Esophagus muscularis mucosa (tissue), 4 donors: ENCODE measurements around the gene ZNF436. TPM values are rescaled to one million over a fixed set of nuclear protein-coding genes. Genes with fewer than 3 reads are reported as not detected.

Experiments used
- DNase-seq: peaks from one replicate; pipeline ENCODE4 v3.0.0-alpha.2; 2017; ENCODE audit errors: extremely low spot score
- H3K27ac ChIP-seq, 4 donors: fragments of 200-600 bp; sonication (generic); replicated peaks in 1 of 4; 1 replicate in 3 of 4; 2 replicates in 1 of 4; pipeline ENCODE4 v1.5.1; 2016 to 2019; ENCODE audit warnings: mild to moderate bottlenecking in 1 of 4
- H3K27me3 ChIP-seq, 4 donors: fragments of 200-600 bp; sonication (generic); one replicate each; pipeline versions ENCODE4 v1.5.1 to v1.6.0; 2016 to 2019
- H3K36me3 ChIP-seq, 4 donors: fragments of 200-600 bp; sonication (generic); one replicate each; pipeline ENCODE4 v1.5.1; 2016 to 2019
- H3K4me1 ChIP-seq, 4 donors: fragments of 200-600 bp; sonication (generic); one replicate each; pipeline ENCODE4 v1.5.1; 2016 to 2019
- H3K4me3 ChIP-seq, 4 donors: fragments of 200-600 bp; sonication (generic); 1 replicate in 2 of 4; 2 replicates in 2 of 4; pipeline ENCODE4 v1.5.1; 2016 to 2019; ENCODE audit warnings: mild to moderate bottlenecking in 4 of 4, moderate library complexity in 1 of 4
- H3K9me3 ChIP-seq, 4 donors: fragments of 200-600 bp; sonication (generic); 1 replicate in 3 of 4; 2 replicates in 1 of 4; pipeline ENCODE4 v1.5.1; 2016 to 2019
- CTCF ChIP-seq, 3 experiments: fragments of 200-600 bp in 2 of 3; fragments of 450-650 bp in 1 of 3; sonication (generic) in 2 of 3; IDR thresholded peaks; one replicate each; pipeline ENCODE4 v1.5.1; 2017 to 2019; ENCODE audit warnings: antibody characterized with exemption in 3 of 3, mild to moderate bottlenecking in 2 of 3, moderate library complexity in 1 of 3
- EP300 ChIP-seq: sonication (generic); formaldehyde crosslinking; IDR thresholded peaks from one replicate; pipeline ENCODE4 v1.6.1; 2017; ENCODE audit warnings: antibody characterized with exemption
- POLR2A ChIP-seq: fragments of 450-650 bp; IDR thresholded peaks from one replicate; pipeline ENCODE4 v1.6.1; 2017; ENCODE audit warnings: antibody characterized with exemption, moderate library complexity, mild to moderate bottlenecking, low read depth
- POLR2AphosphoS5 ChIP-seq, 2 donors: sonication (generic); formaldehyde crosslinking; IDR thresholded peaks; one replicate each; pipeline ENCODE4 v1.6.1; 2017; ENCODE audit warnings: antibody characterized with exemption in 2 of 2
- WGBS: methylation state at CpG from one replicate; pipeline ENCODE4 v1.1.5; 2018; 5-methylcytosine and 5-hydroxymethylcytosine counted together
- intact Hi-C: fragments of 100-400 bp; cut with DNase I; formaldehyde crosslinking; loops from one replicate; pipeline ENCODE4 v1.15.1; 2023
- total RNA-seq, 4 donors: library from RNA; depleted of rRNA; stranded (reverse); fragments of >200 nt; gene quantifications; one replicate each; pipeline versions ENCODE4 v1.1.0 to v1.2.1, GENCODE V29; 2016

Gene ZNF436
- total RNA-seq, 4 donors from 2014 or later: 13.7 to 36.8 (median 16.4) TPM

- no peaks in the 10 kb centered on the region for H3K27me3 ChIP-seq
- peak overlapping the region in 3 of 4 donors; percentile 6 to 75 (median 49) for H3K27ac ChIP-seq
- intact Hi-C loops: loop anchor here (5.0 kb wide), 1 partner anchor 33 kb away; the partner anchor contains the start of gene ZNF436
- 87% methylated on average over 5 of the region's 5 CpGs for WGBS
- no peaks in the 10 kb centered on the region for H3K9me3 ChIP-seq
- DNase-seq: no peak
- TF ChIP-seq POLR2AphosphoS5 (IDR thresholded peaks at IDR 0.05): peak; percentile 20 to 48
- no peak for TF ChIP-seq EP300
- H3K4me3 ChIP-seq: no peak overlapping the region
- H3K36me3 ChIP-seq: peaks cover 0 to 38% (median 0%) of the 10 kb centered on the region in 4 donors
- peaks cover 33 to 52% (median 44%) of the 10 kb centered on the region in 4 donors for H3K4me1 ChIP-seq
These were observed 30.9 kb upstream of the ZNF436 start for GRCh38 chr1:23400324-23401114.

- no peak for DNase-seq
- peaks cover 0 to 34% (median 0%) of the 10 kb centered on the region in 4 donors for H3K36me3 ChIP-seq
- peaks cover 42 to 55% (median 50%) of the 10 kb centered on the region in 4 donors for H3K4me1 ChIP-seq
- TF ChIP-seq POLR2A (no peak), POLR2AphosphoS5 (IDR thresholded peaks at IDR 0.05) (no peak), CTCF (IDR thresholded peaks at IDR 0.05) (no peak), EP300 (no peak)
- intact Hi-C loops: no loop called here
- H3K4me3 ChIP-seq: no peak overlapping the region
- no peaks in the 10 kb centered on the region for H3K9me3 ChIP-seq
- H3K27me3 ChIP-seq: no peaks in the 10 kb centered on the region
- WGBS: 91% methylated on average over 1 of the region's 1 CpG
- H3K27ac ChIP-seq: no peak overlapping the region
These were observed 29.6 kb upstream of the ZNF436 start for GRCh38 chr1:23399229-23399628.

- Histone ChIP-seq H3K4me1 (peaks cover 39 to 53% (median 48%) of the 10 kb centered on the region in 4 donors), H3K36me3 (peaks cover 0 to 41% (median 0%) of the 10 kb centered on the region in 4 donors), H3K27ac (peak overlapping the region in 1 of 4 donors; percentile 8), H3K9me3 (no peaks in the 10 kb centered on the region), H3K4me3 (no peak overlapping the region), H3K27me3 (no peaks in the 10 kb centered on the region)
- TF ChIP-seq POLR2A: no peak
- no peak for TF ChIP-seq EP300
- TF ChIP-seq POLR2AphosphoS5 (IDR thresholded peaks at IDR 0.05): no peak
- TF ChIP-seq CTCF (IDR thresholded peaks at IDR 0.05): no peak
- no peak for DNase-seq
- intact Hi-C loops: no loop called here
- 83% methylated on average over 7 of the region's 7 CpGs for WGBS
These were observed 28.3 kb upstream of the ZNF436 start for GRCh38 chr1:23397908-23398307.

- H3K27ac ChIP-seq: peak overlapping the region in 1 of 4 donors; percentile 84
These were observed 26.7 kb upstream of the ZNF436 start for GRCh38 chr1:23396380-23396779.

More at GRCh38 chr1:23396380-23396779, 26.7 kb upstream of the ZNF436 start:
- TF ChIP-seq POLR2A: no peak
- TF ChIP-seq POLR2AphosphoS5 (IDR thresholded peaks at IDR 0.05): no peak
- TF ChIP-seq CTCF (IDR thresholded peaks at IDR 0.05): no peak
- TF ChIP-seq EP300: no peak
- H3K4me3 ChIP-seq: no peak overlapping the region
- no peak for DNase-seq
- 96% methylated on average over 2 of the region's 2 CpGs for WGBS
- peaks cover 34 to 42% (median 36%) of the 10 kb centered on the region in 4 donors for H3K4me1 ChIP-seq
- peaks cover 0 to 27% (median under 1%) of the 10 kb centered on the region in 4 donors for H3K36me3 ChIP-seq
- H3K9me3 ChIP-seq: no peaks in the 10 kb centered on the region
- intact Hi-C loops: no loop called here
- H3K27me3 ChIP-seq: no peaks in the 10 kb centered on the region
